ENCODE results near the gene OPRM1.

- TF ChIP-seq POLR2A (IDR thresholded peaks at IDR 0.05) (no peak), CTCF (IDR thresholded peaks at IDR 0.05) (no peak), EP300 (IDR thresholded peaks at IDR 0.05) (no peak)
These were observed 205.0 kb downstream of the OPRM1 start for GRCh38 chr6:154243793-154244750.

Data from ovary (tissue), 3 donors.